WTC11 (cell line): ENCODE measurements around the gene TLCD3B. TPM values are rescaled to one million over a fixed set of nuclear protein-coding genes. Genes with fewer than 3 reads are reported as not detected.

Source experiments
- ATAC-seq: fragments of 200-7000 bp; cut with Tn5 transposase; 2 replicates; pipeline ENCODE4 v1.10.0; 2021; ENCODE audit warnings: mild to moderate bottlenecking, moderate library complexity
- CTCF ChIA-PET: fragments of 300-600 bp; sonication (Branson Sonifier 250); formaldehyde crosslinking; loops from one replicate; lab custom pipeline; 2021; ENCODE audit warnings: antibody characterized with exemption; lab: Charles Lee
- POLR2A ChIA-PET: fragments of 350-600 bp; sonication (Branson Sonifier 250); formaldehyde crosslinking; loops from one replicate; lab custom pipeline; 2021; ENCODE audit warnings: antibody characterized with exemption; lab: Charles Lee
- DNase-seq: peaks from one replicate; pipeline ENCODE4 v3.0.0; 2021; ENCODE audit warnings: low spot score
- H3K27ac Mint-ChIP-seq: 2 replicates; pipeline ENCODE4 v1.8.0; 2021; ENCODE audit warnings: mixed read lengths
- H3K27me3 Mint-ChIP-seq: 2 replicates; pipeline ENCODE4 v1.8.0; 2021; ENCODE audit warnings: low read depth, mild to moderate bottlenecking, moderate library complexity, mixed read lengths
- H3K36me3 Mint-ChIP-seq: 2 replicates; pipeline ENCODE4 v1.8.0; 2021; ENCODE audit warnings: mixed read lengths
- H3K4me1 Mint-ChIP-seq: 2 replicates; pipeline ENCODE4 v1.8.0; 2022; ENCODE audit warnings: mixed read lengths
- H3K4me3 Mint-ChIP-seq: 2 replicates; pipeline ENCODE4 v1.8.0; 2021; ENCODE audit warnings: mild to moderate bottlenecking, moderate library complexity, mixed read lengths
- H3K9me3 Mint-ChIP-seq: 2 replicates; pipeline ENCODE4 v1.8.0; 2021; ENCODE audit warnings: mixed read lengths
- CREB1 ChIP-seq: sonication (generic); formaldehyde crosslinking; IDR thresholded peaks from 2 replicates; pipeline ENCODE4 v1.8.0; 2023; ENCODE audit warnings: mild to moderate bottlenecking, missing genetic modification reagents
- ELF4 ChIP-seq: sonication (generic); formaldehyde crosslinking; IDR thresholded peaks from 2 replicates; pipeline ENCODE4 v1.8.1; 2022; ENCODE audit warnings: low read depth, mild to moderate bottlenecking, moderate library complexity, missing genetic modification reagents
- ESRRA ChIP-seq: sonication (generic); formaldehyde crosslinking; IDR thresholded peaks from 2 replicates; pipeline ENCODE4 v1.8.1; 2022; ENCODE audit warnings: mild to moderate bottlenecking, missing genetic modification reagents, borderline replicate concordance
- ETV6 ChIP-seq: sonication (generic); formaldehyde crosslinking; IDR thresholded peaks from 2 replicates; pipeline ENCODE4 v1.8.1; 2022; ENCODE audit warnings: mild to moderate bottlenecking, missing genetic modification reagents
- GABPB1 ChIP-seq: sonication (generic); formaldehyde crosslinking; IDR thresholded peaks from 2 replicates; pipeline ENCODE4 v1.8.1; 2023; ENCODE audit warnings: mild to moderate bottlenecking, missing genetic modification reagents
- IRF2 ChIP-seq: sonication (generic); formaldehyde crosslinking; IDR thresholded peaks from 2 replicates; pipeline ENCODE4 v1.8.0; 2022; ENCODE audit warnings: low read depth, missing genetic modification reagents, borderline replicate concordance
- NR2C2 ChIP-seq: sonication (generic); formaldehyde crosslinking; IDR thresholded peaks from 2 replicates; pipeline ENCODE4 v1.8.0; 2022; ENCODE audit warnings: mild to moderate bottlenecking, missing genetic modification reagents
- OVOL2 ChIP-seq: fragments of 250-450 bp; sonication (Bioruptor Pico); IDR thresholded peaks from 2 replicates; pipeline ENCODE4 v1.9.0; 2021; ENCODE audit warnings: mild to moderate bottlenecking, borderline replicate concordance
- PRRX2 ChIP-seq: fragments of 250-450 bp; sonication (Bioruptor Pico); IDR thresholded peaks from 2 replicates; pipeline ENCODE4 v1.8.0; 2021; ENCODE audit warnings: mild to moderate bottlenecking
- SMAD4 ChIP-seq: sonication (generic); formaldehyde crosslinking; IDR thresholded peaks from 2 replicates; pipeline ENCODE4 v1.8.0; 2022; ENCODE audit warnings: mild to moderate bottlenecking, missing genetic modification reagents
- SP1 ChIP-seq: sonication (generic); formaldehyde crosslinking; conservative IDR thresholded peaks from 2 replicates; pipeline ENCODE4 v1.8.1; 2022; ENCODE audit warnings: missing genetic modification reagents
- ZBTB21 ChIP-seq: sonication (generic); formaldehyde crosslinking; IDR thresholded peaks from 2 replicates; pipeline ENCODE4 v1.8.1; 2023; ENCODE audit warnings: mild to moderate bottlenecking, missing genetic modification reagents, borderline replicate concordance
- ZNF121 ChIP-seq: sonication (generic); formaldehyde crosslinking; IDR thresholded peaks from 2 replicates; pipeline ENCODE4 v1.8.0; 2023; ENCODE audit warnings: missing genetic modification reagents
- ZNF671 ChIP-seq: fragments of 250-450 bp; sonication (Bioruptor Pico); IDR thresholded peaks from 2 replicates; pipeline ENCODE4 v1.8.0; 2021; ENCODE audit warnings: mild to moderate bottlenecking
- total RNA-seq: library from RNA; stranded (reverse); gene quantifications from 3 replicates; pipeline ENCODE4 v1.2.3, GENCODE V29; 2021
- TF ChIP-seq, protein P1 (sequence below): sonication (generic); formaldehyde crosslinking; IDR thresholded peaks from 2 replicates; pipeline ENCODE4 v1.8.1; 2022; ENCODE audit warnings: low read depth, mild to moderate bottlenecking, moderate library complexity, missing genetic modification reagents, borderline replicate concordance
- TF ChIP-seq, protein P2 (sequence below): sonication (generic); formaldehyde crosslinking; IDR thresholded peaks from 2 replicates; pipeline ENCODE4 v1.8.0; 2022; ENCODE audit warnings: mild to moderate bottlenecking, missing genetic modification reagents
- TF ChIP-seq, protein P3 (sequence below): sonication (generic); formaldehyde crosslinking; IDR thresholded peaks from 2 replicates; pipeline ENCODE4 v1.8.1; 2023; ENCODE audit warnings: mild to moderate bottlenecking, missing genetic modification reagents
- TF ChIP-seq, protein P4 (sequence below): sonication (generic); formaldehyde crosslinking; IDR thresholded peaks from 2 replicates; pipeline ENCODE4 v1.8.0; 2023; ENCODE audit warnings: missing genetic modification reagents
- TF ChIP-seq, protein P5 (sequence below): sonication (generic); formaldehyde crosslinking; IDR thresholded peaks from 2 replicates; pipeline ENCODE4 v1.8.0; 2023; ENCODE audit warnings: missing genetic modification reagents, mild to moderate bottlenecking, borderline replicate concordance

Gene TLCD3B
- total RNA-seq, 1 experiment from 2014 or later = 28.1 TPM

DNA sequence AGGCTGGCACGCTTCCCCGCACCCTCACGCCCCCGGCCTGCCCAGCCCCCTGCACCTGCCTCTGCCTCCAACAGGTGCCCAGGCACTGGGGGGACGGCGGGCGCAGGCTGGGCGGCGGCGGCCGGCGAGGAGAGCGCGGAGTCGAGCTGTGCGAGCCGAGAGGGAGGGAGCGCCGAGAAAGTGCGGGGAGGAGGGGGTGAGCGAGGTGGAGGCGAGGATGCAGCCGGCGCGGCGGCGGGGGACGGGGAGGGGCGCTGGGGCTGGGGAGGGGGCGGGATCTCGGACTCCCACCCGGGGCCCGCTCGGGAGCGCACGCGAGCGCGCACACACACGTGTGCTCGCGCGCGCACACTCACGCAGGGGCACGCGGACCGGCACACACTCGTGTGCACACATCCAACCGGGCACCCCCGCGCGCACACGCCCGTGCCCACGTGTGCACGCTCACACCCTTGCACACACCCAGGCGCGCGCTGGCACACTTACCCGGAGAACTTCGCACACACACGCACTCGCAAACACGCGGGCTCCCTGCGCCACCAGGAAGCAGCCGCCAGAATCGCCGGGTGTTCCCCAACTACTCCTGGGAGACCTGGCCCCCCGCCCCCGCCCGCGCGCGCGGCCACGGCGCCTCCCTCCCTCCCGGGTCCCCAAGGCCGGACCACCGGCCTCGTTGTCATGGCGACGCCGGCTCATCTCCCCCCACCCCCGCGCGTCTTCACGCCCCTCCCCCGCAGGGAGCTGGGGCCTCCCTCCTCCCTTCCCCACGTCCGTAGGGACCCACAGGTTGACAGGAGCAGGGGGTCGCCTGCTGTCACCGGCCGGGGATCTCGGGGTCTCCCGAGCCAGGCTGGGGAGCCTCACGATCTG, 20.0 kb downstream of the TLCD3B start, which contains the start of gene DOC2A:
Gene DOC2A (minus strand): TSS at position 184 of the 870 bp plus-strand sequence. CDS start 805 bp downstream, outside the sequence.
- Mint-ChIP-seq H3K9me3 (no peaks in the 10 kb centered on the region), H3K4me1 (peaks cover 17% of the 10 kb centered on the region), H3K27me3 (peaks cover 26% of the 10 kb centered on the region), H3K4me3 (peak within 1 kb of the TSS; percentile 88), H3K27ac (no peak within 1 kb of the TSS), H3K36me3 (no peaks in the 10 kb centered on the region)
- peak; percentile 73 for DNase-seq
- ATAC-seq = peak; percentile 51
- POLR2A ChIA-PET = interaction anchor here (0.6 to 1.4 kb wide), 3 partner anchors 10 to 187 kb away, joined by 3 to 4 read pairs (median 3); no protein-coding TSS in a partner anchor
- TF ChIP-seq NR2C2 (CRISPR knock-in tag) (no peak), SP1 (CRISPR knock-in tag) (peak; percentile 49; the same call in 1 of the 2 replicates), ESRRA (CRISPR knock-in tag) (no peak), ELF4 (no peak), ZBTB21 (CRISPR knock-in tag) (0 out of 2 replicates have a peak, but pooled peaks have one; percentile 41), CREB1 (CRISPR knock-in tag) (no peak), OVOL2 (no peak)
- TF ChIP-seq, protein P1, sequence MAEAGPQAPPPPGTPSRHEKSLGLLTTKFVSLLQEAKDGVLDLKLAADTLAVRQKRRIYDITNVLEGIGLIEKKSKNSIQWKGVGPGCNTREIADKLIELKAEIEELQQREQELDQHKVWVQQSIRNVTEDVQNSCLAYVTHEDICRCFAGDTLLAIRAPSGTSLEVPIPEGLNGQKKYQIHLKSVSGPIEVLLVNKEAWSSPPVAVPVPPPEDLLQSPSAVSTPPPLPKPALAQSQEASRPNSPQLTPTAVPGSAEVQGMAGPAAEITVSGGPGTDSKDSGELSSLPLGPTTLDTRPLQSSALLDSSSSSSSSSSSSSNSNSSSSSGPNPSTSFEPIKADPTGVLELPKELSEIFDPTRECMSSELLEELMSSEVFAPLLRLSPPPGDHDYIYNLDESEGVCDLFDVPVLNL (CRISPR knock-in tag) = no peak
- TF ChIP-seq, protein P2, sequence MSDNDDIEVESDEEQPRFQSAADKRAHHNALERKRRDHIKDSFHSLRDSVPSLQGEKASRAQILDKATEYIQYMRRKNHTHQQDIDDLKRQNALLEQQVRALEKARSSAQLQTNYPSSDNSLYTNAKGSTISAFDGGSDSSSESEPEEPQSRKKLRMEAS (CRISPR knock-in tag) = no peak
- TF ChIP-seq, protein P3, sequence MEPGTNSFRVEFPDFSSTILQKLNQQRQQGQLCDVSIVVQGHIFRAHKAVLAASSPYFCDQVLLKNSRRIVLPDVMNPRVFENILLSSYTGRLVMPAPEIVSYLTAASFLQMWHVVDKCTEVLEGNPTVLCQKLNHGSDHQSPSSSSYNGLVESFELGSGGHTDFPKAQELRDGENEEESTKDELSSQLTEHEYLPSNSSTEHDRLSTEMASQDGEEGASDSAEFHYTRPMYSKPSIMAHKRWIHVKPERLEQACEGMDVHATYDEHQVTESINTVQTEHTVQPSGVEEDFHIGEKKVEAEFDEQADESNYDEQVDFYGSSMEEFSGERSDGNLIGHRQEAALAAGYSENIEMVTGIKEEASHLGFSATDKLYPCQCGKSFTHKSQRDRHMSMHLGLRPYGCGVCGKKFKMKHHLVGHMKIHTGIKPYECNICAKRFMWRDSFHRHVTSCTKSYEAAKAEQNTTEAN = peak; percentile 98
- CTCF ChIA-PET = interaction anchor here (0.7 to 4.2 kb wide), 4 partner anchors 9 to 148 kb away, joined by 3 to 29 read pairs (median 6); partner anchors contain the start of genes CDIPT and TLCD3B

DNA sequence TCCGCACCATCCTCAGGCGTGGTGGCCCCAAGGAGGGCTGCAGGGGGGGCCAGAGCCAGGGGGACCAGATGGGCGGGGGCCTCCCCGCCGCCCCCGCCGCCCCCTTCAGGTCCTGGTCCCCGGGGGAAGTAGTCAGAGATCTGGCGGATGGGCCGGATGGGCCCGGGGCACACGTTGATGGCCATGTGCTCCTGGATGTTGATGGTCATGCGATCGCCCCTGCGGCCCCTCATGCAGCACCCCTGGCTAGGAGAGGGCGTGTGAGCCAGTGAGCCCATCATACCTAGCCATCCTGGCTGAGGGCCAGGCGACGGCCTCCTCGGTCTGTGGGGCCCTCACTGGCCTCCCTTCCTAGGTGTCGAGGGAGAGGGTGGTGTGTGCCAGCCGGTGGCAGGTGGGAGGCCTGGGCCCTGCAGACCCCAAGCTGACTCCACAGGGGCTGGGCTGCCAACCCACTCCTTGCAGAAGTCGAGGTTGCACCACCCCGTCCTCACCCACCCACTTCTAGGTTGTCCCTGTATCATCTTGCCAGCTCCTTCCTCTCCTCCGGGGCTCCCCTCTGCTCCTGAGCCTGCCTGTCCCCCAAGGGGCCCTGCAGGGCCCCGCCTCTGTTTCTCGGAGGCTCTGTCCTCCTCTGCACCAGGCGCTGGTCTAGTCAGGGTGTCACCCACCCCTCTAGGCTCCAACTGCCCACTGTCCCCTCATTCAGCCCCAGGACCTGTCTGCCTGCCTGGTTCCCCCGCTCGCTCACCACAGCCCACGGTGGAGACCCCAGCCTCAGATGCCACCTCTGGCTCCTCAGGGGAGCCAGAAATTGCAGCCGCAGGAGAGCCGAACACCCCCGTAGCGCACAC, 20.9 kb downstream of the TLCD3B start:
- ChIA-PET CTCF (interaction anchor here (0.6 to 4.2 kb wide), 7 partner anchors 9 to 162 kb away, joined by 3 to 29 read pairs (median 3); partner anchors contain the start of genes CDIPT and TLCD3B), POLR2A (interaction anchor here (0.6 to 1.4 kb wide), 3 partner anchors 15 to 201 kb away, joined by 3 to 8 read pairs (median 4); no protein-coding TSS in a partner anchor)
- Mint-ChIP-seq H3K27ac (no peak overlapping the region), H3K9me3 (no peaks in the 10 kb centered on the region), H3K36me3 (no peaks in the 10 kb centered on the region), H3K4me3 (peak overlapping the region; percentile 78), H3K27me3 (peaks cover 26% of the 10 kb centered on the region), H3K4me1 (peaks cover 17% of the 10 kb centered on the region)
- ATAC-seq (0 out of 2 replicates have a peak, but pooled peaks have one; percentile 2), DNase-seq (no peak)
- TF ChIP-seq ZNF121 (CRISPR knock-in tag) = no peak
- 0 out of 2 replicates have a peak, but pooled peaks have one; percentile 31 for TF ChIP-seq SMAD4
- TF ChIP-seq, protein P2 (CRISPR knock-in tag) = peak; percentile 60
- no peak for TF ChIP-seq ELF4
- TF ChIP-seq CREB1 (CRISPR knock-in tag) = no peak
- no peak for TF ChIP-seq ETV6
- TF ChIP-seq, all 79 proteins: peak for 2

DNA sequence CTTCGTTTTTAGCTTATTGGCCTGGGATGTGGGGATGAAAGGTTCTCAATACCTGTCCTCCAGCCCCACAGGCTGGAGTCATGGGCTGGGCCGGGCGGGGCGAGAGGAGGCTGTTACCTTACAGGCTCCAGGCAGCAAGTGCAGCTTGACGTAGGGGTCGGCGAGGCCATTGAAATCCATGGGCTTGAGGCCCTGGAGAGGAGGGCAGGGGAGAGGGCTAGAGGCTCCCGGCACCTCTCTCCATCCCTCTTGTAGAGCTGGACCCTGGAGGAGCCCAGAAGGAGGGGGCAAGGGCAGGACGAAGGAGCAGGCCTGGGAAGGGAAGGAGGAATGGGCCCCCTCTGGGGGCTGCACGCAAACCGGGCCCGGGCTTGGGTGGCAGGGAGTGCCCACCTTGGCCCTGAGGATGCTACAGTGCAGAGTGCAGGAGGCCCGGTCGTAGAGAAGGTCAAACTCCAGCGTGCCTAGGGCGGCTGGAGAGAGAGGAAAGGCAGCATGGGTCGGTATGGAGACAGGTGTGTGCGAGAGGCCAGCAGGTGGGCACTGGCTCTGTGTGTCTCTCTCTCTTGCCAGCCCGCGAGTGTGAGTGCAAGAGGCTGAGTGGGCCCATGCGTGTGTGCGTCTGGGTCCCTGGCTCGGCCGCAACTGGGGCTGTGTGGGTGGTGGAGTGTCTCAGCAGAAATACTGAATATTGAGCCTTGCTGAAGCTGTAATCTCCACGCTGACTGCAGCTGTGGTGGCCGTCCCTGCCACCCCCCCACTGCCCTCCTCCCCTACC, 21.8 kb downstream of the TLCD3B start:
- ChIA-PET CTCF (interaction anchor here (0.5 to 4.2 kb wide), 7 partner anchors 8 to 161 kb away, joined by 3 to 29 read pairs (median 3); partner anchors contain the start of genes TBX6 and TLCD3B), POLR2A (interaction anchor here (1.1 kb wide), 2 partner anchors 8 to 46 kb away, joined by 4 to 5 read pairs; no protein-coding TSS in a partner anchor)
- DNase-seq (no peak), ATAC-seq (no peak)
- Mint-ChIP-seq H3K36me3 (no peaks in the 10 kb centered on the region), H3K4me1 (peaks cover 17% of the 10 kb centered on the region), H3K27me3 (peaks cover 26% of the 10 kb centered on the region), H3K27ac (no peak overlapping the region), H3K4me3 (peak overlapping the region; percentile 78), H3K9me3 (no peaks in the 10 kb centered on the region)
- TF ChIP-seq, protein P4, sequence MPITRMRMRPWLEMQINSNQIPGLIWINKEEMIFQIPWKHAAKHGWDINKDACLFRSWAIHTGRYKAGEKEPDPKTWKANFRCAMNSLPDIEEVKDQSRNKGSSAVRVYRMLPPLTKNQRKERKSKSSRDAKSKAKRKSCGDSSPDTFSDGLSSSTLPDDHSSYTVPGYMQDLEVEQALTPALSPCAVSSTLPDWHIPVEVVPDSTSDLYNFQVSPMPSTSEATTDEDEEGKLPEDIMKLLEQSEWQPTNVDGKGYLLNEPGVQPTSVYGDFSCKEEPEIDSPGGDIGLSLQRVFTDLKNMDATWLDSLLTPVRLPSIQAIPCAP (CRISPR knock-in tag) = no peak
- TF ChIP-seq, protein P5, sequence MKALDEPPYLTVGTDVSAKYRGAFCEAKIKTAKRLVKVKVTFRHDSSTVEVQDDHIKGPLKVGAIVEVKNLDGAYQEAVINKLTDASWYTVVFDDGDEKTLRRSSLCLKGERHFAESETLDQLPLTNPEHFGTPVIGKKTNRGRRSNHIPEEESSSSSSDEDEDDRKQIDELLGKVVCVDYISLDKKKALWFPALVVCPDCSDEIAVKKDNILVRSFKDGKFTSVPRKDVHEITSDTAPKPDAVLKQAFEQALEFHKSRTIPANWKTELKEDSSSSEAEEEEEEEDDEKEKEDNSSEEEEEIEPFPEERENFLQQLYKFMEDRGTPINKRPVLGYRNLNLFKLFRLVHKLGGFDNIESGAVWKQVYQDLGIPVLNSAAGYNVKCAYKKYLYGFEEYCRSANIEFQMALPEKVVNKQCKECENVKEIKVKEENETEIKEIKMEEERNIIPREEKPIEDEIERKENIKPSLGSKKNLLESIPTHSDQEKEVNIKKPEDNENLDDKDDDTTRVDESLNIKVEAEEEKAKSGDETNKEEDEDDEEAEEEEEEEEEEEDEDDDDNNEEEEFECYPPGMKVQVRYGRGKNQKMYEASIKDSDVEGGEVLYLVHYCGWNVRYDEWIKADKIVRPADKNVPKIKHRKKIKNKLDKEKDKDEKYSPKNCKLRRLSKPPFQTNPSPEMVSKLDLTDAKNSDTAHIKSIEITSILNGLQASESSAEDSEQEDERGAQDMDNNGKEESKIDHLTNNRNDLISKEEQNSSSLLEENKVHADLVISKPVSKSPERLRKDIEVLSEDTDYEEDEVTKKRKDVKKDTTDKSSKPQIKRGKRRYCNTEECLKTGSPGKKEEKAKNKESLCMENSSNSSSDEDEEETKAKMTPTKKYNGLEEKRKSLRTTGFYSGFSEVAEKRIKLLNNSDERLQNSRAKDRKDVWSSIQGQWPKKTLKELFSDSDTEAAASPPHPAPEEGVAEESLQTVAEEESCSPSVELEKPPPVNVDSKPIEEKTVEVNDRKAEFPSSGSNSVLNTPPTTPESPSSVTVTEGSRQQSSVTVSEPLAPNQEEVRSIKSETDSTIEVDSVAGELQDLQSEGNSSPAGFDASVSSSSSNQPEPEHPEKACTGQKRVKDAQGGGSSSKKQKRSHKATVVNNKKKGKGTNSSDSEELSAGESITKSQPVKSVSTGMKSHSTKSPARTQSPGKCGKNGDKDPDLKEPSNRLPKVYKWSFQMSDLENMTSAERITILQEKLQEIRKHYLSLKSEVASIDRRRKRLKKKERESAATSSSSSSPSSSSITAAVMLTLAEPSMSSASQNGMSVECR (CRISPR knock-in tag) = no peak
- TF ChIP-seq GABPB1 (CRISPR knock-in tag) (no peak), PRRX2 (no peak), ZNF671 (no peak), IRF2 (CRISPR knock-in tag) (no peak)
